CD14-positive monocyte (primary cell): ENCODE data around the gene FAM171A1. TPM values are rescaled to one million over a fixed set of nuclear protein-coding genes. Genes with fewer than 3 reads are reported as not detected.
"Not testable (repeated sequence)": the region's sequence is repeated elsewhere in the genome, so short reads cannot be mapped to it uniquely, and the experiment has no call there.

Experiments used
- DNase-seq, 3 donors: peaks; one replicate each; pipeline ENCODE4 v3.0.0-alpha.2; 2011 to 2022
- H2AFZ ChIP-seq: 2 replicates; pipeline ENCODE4 v1.6.0; 2012; ENCODE audit warnings: mild to moderate bottlenecking, low read depth, low read length, inconsistent platforms; ENCODE audit not compliant: insufficient read depth, poor library complexity, severe bottlenecking
- H3K27ac ChIP-seq, 2 donors: 1 replicate in 1 of 2; 2 replicates in 1 of 2; pipeline ENCODE4 v1.5.1; 2012 to 2013; ENCODE audit warnings: low read length in 2 of 2, control low read depth in 1 of 2, inconsistent platforms in 1 of 2, low read depth in 1 of 2, mild to moderate bottlenecking in 1 of 2
- H3K27me3 ChIP-seq, 2 donors: one replicate each; pipeline versions ENCODE4 v1.6.0 to v1.6.1; 2011 to 2013; ENCODE audit warnings: low read length in 2 of 2; ENCODE audit not compliant: control insufficient read depth in 2 of 2, insufficient read depth in 2 of 2
- H3K36me3 ChIP-seq, 2 donors: replicated peaks in 1 of 2; 1 replicate in 1 of 2; 2 replicates in 1 of 2; pipeline versions ENCODE4 v1.5.1 to v1.6.1; 2012 to 2013; ENCODE audit warnings: low read length in 2 of 2, control low read depth in 1 of 2, inconsistent platforms in 1 of 2, mild to moderate bottlenecking in 1 of 2; ENCODE audit not compliant: insufficient read depth in 2 of 2, control insufficient read depth in 1 of 2
- H3K4me1 ChIP-seq, 2 donors: 1 replicate in 1 of 2; 2 replicates in 1 of 2; pipeline versions ENCODE4 v1.5.1 to v1.6.1; 2012 to 2013; ENCODE audit warnings: low read length in 2 of 2, control low read depth in 1 of 2, inconsistent platforms in 1 of 2, mild to moderate bottlenecking in 1 of 2, moderate library complexity in 1 of 2; ENCODE audit not compliant: insufficient read depth in 2 of 2, control insufficient read depth in 1 of 2
- H3K4me2 ChIP-seq: replicated peaks from 2 replicates; pipeline ENCODE3; 2012; ENCODE audit warnings: low read length, moderate library complexity, mild to moderate bottlenecking; ENCODE audit not compliant: poor library complexity, severe bottlenecking; ENCODE audit errors: extremely low read depth
- H3K4me3 ChIP-seq, 3 experiments: fragments of 200-600 bp in 1 of 3; sonication (generic) in 1 of 3; replicated peaks in 1 of 3; 1 replicate in 2 of 3; 2 replicates in 1 of 3; pipeline ENCODE4 v1.5.1; 2011 to 2013; ENCODE audit warnings: low read length in 3 of 3, mild to moderate bottlenecking in 3 of 3, control low read depth in 2 of 3, low read depth in 2 of 3, inconsistent platforms in 1 of 3, moderate library complexity in 1 of 3
- H3K79me2 ChIP-seq: 2 replicates; pipeline ENCODE4 v1.6.0; 2012; ENCODE audit warnings: mild to moderate bottlenecking, control low read depth, inconsistent platforms, low read length, moderate library complexity; ENCODE audit not compliant: insufficient read depth
- H3K9ac ChIP-seq: 2 replicates; pipeline ENCODE4 v1.6.0; 2017; ENCODE audit warnings: low read length, mild to moderate bottlenecking; ENCODE audit not compliant: insufficient read depth, poor library complexity, severe bottlenecking
- H3K9me3 ChIP-seq, 2 donors: replicated peaks in 1 of 2; 1 replicate in 1 of 2; 2 replicates in 1 of 2; pipeline versions ENCODE4 v1.5.1 to v1.6.1; 2012 to 2013; ENCODE audit warnings: low read length in 2 of 2, control low read depth in 1 of 2; ENCODE audit not compliant: control insufficient read depth in 1 of 2, insufficient read depth in 1 of 2
- H4K20me1 ChIP-seq: 2 replicates; pipeline ENCODE4 v1.6.0; 2012; ENCODE audit warnings: mild to moderate bottlenecking, low read length, control low read depth, moderate library complexity; ENCODE audit not compliant: insufficient read depth
- H3K27ac Mint-ChIP-seq, 7 donors: one replicate each; pipeline ENCODE4 v1.8.0; 2020; ENCODE audit warnings: mild to moderate bottlenecking in 7 of 7, mixed read lengths in 7 of 7, moderate library complexity in 6 of 7, inconsistent platforms in 2 of 7
- H3K27me3 Mint-ChIP-seq, 3 donors: one replicate each; pipeline ENCODE4 v1.8.0; 2021 to 2022; ENCODE audit warnings: low read depth in 3 of 3, mild to moderate bottlenecking in 3 of 3, mixed read lengths in 3 of 3, moderate library complexity in 3 of 3, inconsistent platforms in 1 of 3
- H3K36me3 Mint-ChIP-seq, 2 donors: one replicate each; pipeline ENCODE4 v1.8.0; 2020; ENCODE audit warnings: mixed read lengths in 2 of 2, inconsistent platforms in 1 of 2, mild to moderate bottlenecking in 1 of 2
- H3K4me1 Mint-ChIP-seq: one replicate; pipeline ENCODE4 v1.8.0; 2020; ENCODE audit warnings: mild to moderate bottlenecking, mixed read lengths
- H3K4me3 Mint-ChIP-seq, 2 donors: one replicate each; pipeline ENCODE4 v1.8.0; 2020; ENCODE audit warnings: mild to moderate bottlenecking in 2 of 2, mixed read lengths in 2 of 2, moderate library complexity in 1 of 2
- H3K9me3 Mint-ChIP-seq, 7 donors: one replicate each; pipeline ENCODE4 v1.8.0; 2020 to 2022; ENCODE audit warnings: mixed read lengths in 7 of 7, mild to moderate bottlenecking in 6 of 7, moderate library complexity in 6 of 7, inconsistent platforms in 2 of 7
- WGBS: methylation state at CpG from one replicate; pipeline ENCODE4 v1.1.5; 2013; ENCODE audit warnings: missing lambda C conversion rate; ENCODE audit not compliant: insufficient coverage; 5-methylcytosine and 5-hydroxymethylcytosine counted together
- intact Hi-C, 2 donors: fragments of 100-400 bp; cut with micrococcal nuclease; formaldehyde crosslinking; loops; one replicate each; pipeline versions ENCODE4 v1.15.0 to v1.15.1; 2023
- polyA plus RNA-seq, 3 donors: library from polyadenylated mRNA; depleted of rRNA in 1 of 3; unstranded in 2 of 3; stranded (reverse) in 1 of 3; fragments of 300-500 nt in 2 of 3; fragments of >200 nt in 1 of 3; fragmentation: Illumina TruSeq in 2 of 3; gene quantifications; 1 replicate in 2 of 3; 2 replicates in 1 of 3; pipeline ENCODE4 v1.2.3, GENCODE V29; 2012 to 2021
- TF ChIP-seq, protein P1 (sequence below): fragments of 200-600 bp; IDR thresholded peaks from one replicate; pipeline ENCODE4 v1.8.0; 2022; ENCODE audit warnings: antibody characterized with exemption, mild to moderate bottlenecking

The FAM171A1 gene
- polyA plus RNA-seq, 3 donors, result not detected

DNA sequence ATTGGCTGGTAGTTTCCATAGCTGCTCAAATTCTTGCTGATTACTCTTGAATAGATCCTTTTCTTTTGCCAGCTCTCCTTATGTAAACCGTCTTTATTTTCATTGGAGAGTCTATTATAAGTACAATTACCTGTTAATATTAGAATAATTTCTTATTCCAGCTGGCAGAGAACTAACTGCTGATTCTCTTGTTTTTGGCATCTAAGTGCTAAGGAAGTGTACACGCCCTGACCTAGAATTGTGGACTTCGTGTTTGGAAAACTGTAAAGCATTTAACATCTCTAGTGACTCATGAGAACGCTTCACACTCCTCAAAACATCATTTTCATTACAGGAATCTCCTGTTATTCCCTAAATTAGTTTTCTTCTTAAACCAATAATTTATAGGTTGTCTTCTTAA is 39.9 kb upstream of the FAM171A1 start:
- TF ChIP-seq, protein P1, sequence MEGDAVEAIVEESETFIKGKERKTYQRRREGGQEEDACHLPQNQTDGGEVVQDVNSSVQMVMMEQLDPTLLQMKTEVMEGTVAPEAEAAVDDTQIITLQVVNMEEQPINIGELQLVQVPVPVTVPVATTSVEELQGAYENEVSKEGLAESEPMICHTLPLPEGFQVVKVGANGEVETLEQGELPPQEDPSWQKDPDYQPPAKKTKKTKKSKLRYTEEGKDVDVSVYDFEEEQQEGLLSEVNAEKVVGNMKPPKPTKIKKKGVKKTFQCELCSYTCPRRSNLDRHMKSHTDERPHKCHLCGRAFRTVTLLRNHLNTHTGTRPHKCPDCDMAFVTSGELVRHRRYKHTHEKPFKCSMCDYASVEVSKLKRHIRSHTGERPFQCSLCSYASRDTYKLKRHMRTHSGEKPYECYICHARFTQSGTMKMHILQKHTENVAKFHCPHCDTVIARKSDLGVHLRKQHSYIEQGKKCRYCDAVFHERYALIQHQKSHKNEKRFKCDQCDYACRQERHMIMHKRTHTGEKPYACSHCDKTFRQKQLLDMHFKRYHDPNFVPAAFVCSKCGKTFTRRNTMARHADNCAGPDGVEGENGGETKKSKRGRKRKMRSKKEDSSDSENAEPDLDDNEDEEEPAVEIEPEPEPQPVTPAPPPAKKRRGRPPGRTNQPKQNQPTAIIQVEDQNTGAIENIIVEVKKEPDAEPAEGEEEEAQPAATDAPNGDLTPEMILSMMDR, result no peak
- H3K27ac Mint-ChIP-seq, result no peak overlapping the region
- DNase-seq, result no peak
- no peaks in the 10 kb centered on the region for H3K4me1 Mint-ChIP-seq
- no peaks in the 10 kb centered on the region for H3K36me3 Mint-ChIP-seq
- Histone ChIP-seq H3K9me3 (no peaks in the 10 kb centered on the region), H2AFZ (no peak overlapping the region), H3K27me3 (no peaks in the 10 kb centered on the region), H3K36me3 (no peaks in the 10 kb centered on the region), H3K9ac (no peak overlapping the region), H3K4me1 (no peaks in the 10 kb centered on the region), H4K20me1 (no peaks in the 10 kb centered on the region), H3K4me3 (no peak overlapping the region), H3K4me2 (no peak overlapping the region), H3K79me2 (no peaks in the 10 kb centered on the region), H3K27ac (no peak overlapping the region)
- H3K4me3 Mint-ChIP-seq, result no peak overlapping the region
- intact Hi-C loops, result no loop called here
- no CpG with 5 or more reads among the region's 4 CpGs for WGBS
- H3K27me3 Mint-ChIP-seq, result peaks cover 0 to 1% (median 0%) of the 10 kb centered on the region in 3 donors
- H3K9me3 Mint-ChIP-seq, result peaks cover 0 to 4% (median 0%) of the 10 kb centered on the region in 7 donors

DNA sequence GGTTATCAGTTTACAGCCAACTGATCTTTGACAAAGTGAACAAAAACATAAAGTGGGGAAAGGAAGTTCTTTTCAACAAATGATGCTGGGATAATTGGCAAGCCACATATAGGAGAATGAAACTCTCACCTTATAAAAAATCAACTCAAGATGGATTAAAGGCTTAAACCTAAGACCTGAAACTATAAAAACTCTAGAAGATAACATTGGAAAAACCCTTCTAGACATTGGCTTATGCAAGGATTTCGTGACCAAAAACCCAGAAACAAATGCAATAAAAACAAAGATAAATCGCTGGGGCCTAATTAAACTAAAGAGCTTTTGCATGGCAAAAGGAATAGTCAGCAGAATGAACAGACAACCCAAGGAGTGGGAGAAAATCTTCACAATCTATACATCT is 38.3 kb upstream of the FAM171A1 start:
- H3K4me1 Mint-ChIP-seq, H3K36me3 ChIP-seq, H4K20me1 ChIP-seq, H3K27me3 Mint-ChIP-seq, H3K79me2 ChIP-seq, H3K9ac ChIP-seq, DNase-seq, H3K4me2 ChIP-seq, H3K9me3 ChIP-seq, H3K27ac ChIP-seq, H3K4me1 ChIP-seq, H2AFZ ChIP-seq, H3K27ac Mint-ChIP-seq, intact Hi-C loops, H3K4me3 Mint-ChIP-seq, H3K9me3 Mint-ChIP-seq, H3K4me3 ChIP-seq, H3K27me3 ChIP-seq, H3K36me3 Mint-ChIP-seq: not testable (repeated sequence)
- WGBS, result no CpG with 5 or more reads among the region's 2 CpGs
